EH (cell line): ENCODE results near the gene HSD17B3.
A peak's percentile ranks its signal among the peaks of the same experiment; 100 is the strongest.
"Not testable (repeated sequence)": the region's sequence is repeated elsewhere in the genome, so short reads cannot be mapped to it uniquely, and the experiment has no call there.

Experiments
- DNase-seq: peaks from one replicate; pipeline ENCODE4 v3.0.0-alpha.2; 2015; ENCODE audit warnings: low read depth

Gene HSD17B3

GRCh38 chr9:96236337-96236736 lies 65.6 kb downstream of the HSD17B3 start:
- not testable (repeated sequence) for DNase-seq

DNA sequence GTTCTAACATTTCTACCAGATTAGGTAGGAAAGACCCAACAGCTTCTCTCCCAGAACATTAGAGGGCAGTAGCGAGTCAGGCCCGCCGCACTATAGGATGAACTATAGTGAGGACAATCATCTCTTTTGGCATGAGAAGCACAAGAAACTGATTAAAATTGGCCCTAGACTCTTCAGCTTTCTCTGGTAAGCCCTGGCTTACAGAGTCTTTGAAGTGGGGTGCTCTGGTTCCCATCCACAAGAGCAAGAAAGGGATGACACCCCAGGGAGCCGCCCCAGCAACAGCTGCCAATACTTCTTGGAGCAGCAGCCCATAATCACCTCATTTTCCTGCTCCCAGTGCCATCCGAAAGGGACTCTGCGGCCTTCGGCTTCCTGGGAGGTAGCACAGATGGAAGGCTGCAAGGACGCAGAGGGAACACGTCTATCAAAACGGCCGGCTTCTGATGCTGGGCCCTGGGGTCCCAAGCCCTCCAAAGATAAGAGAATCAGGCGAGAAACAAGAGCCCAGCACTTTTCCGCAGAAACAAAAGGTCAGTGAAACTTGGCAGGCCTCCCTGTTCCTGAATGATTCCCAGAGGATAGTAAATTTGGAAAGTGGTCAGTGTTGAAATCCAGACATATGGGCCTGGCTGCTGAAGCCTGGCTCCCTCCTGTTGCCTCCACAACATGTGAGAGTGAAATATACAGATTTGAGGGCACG lies 69.3 kb downstream of the HSD17B3 start:
- DNase-seq: peak; percentile 63

- DNase-seq: no peak
Observed at GRCh38 chr9:96232164-96232538, 69.8 kb downstream of the HSD17B3 start.

DNA sequence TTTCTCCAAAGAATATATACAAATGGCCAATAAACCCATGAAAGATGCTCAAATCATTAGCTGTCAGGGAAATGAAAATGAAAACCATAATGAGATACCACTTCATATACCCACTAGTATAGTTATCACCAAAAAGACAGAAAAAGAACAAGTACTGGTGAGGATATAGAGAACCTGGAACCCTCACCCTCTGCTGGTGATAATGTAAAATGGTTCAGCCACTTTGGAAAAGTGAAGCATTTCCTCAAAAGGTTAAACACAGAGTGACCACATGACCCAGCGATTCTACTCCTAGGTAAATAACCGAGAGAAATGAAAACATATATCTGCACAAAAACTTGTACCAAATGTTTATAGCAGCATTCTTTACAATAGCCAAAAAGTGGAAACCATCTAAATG lies 72.0 kb downstream of the HSD17B3 start:
- no peak for DNase-seq

GRCh38 chr9:96222132-96222531 lies 79.8 kb downstream of the HSD17B3 start:
- no peak for DNase-seq

- DNase-seq: no peak
Observed at GRCh38 chr9:96219900-96220257, 82.1 kb downstream of the HSD17B3 start.

DNA sequence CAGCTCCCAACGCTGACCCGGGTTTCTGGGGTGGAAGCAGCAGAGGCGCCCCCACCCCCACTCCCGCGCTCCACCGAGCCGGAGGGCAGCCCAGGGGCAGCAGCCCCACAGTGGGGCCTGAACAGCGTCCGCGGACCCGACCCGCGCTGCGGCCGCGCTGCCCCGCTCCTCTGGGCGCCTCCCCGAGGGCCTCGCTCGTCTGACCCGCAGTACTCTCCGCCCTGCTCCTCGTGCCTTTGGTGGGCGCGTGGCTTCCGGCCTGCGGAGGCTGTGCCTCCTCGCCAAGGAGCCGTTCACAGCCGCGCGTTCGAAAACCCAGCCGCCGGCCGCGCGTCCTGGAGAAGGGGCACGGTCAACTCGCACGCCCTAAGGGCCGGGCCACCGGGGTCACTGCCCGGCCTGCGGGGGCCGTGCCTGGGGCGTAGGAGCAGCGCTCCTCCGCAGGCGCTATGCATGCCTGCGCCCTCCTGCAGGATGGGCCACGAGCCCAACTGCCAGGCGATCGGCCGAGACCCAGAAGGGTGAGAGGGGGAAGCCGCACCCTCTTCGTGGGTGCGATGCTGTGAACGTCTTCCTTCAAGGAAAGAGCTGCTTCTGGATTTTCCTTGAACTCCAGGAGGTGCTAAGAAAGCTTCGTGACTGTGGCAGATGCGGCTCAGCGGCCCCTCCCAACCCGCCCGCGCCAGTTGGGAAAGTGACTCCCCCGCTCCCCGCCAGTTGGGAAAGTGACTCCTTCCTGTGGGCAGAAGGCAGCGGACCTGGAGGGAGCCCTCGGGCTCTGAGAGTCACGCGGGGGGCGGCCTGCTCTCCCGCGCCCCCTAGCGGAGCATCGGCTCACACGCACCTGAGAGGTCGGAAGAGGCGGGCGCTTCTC lies 82.7 kb downstream of the HSD17B3 start:
- DNase-seq: peak; percentile 12

DNA sequence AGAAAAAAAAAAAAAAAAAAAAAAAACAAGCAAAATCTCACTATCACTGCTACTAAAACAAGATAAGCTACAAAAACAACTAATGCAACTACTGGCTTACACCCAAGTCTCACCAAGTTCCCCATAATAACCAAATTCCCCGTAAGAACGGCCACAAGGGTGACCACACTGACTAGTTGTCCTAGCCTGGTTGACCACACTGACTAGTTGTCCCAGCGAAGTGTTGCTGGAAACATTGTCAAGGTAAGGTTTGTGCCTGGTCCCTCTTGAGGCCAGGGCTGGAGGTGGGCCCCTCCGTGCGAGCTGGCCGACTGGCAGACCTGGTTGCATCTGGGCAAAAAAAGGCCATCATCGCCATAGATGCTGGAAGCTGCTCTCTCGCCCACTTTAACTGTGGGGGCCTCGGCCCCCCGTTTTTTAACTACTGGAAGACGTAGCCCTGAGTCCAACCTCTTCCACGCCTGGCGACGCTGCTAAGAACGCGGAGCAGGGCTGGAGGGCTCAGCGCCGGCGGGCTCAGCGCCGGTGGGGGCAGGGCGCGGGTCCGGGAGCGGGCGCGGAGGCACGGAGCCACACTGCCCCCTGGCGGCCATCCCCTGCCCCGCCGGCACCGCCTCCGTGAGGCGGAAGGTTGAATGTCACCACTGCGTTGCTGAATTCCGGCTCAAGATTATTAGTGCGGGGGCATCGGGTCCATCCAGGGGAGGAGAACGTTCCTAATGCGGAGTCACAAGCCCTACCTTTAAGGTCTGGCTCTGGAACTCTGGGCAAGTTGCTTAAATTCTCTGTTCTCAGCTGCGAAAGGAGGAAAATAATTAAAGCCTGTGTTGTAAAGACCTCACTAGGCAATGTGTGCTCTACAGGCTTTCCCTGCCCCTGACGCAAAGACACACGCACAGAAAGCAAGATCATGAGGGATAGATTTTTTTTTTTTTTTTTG lies 84.0 kb downstream of the HSD17B3 start:
- DNase-seq: peak; percentile 55

DNA sequence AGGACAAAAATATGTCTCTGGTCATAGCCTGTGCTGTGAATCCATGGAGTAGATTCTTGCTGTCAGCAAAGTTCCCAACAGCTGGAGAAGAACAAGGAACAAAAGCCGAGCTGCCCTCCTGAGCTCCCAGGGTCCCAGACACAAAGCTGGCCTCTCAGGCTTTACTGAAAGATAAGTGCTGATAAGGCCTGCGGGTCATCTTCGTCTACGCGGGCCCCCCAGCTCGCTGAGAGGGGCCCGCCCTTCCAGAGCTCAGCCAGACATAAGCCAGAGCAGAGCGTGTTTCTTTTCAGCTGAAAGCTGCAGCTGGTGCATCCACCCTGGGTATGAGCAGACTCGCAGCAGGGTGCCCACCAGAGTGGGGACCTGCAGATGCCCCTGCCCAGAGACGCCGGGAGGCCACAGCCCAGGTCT lies 84.7 kb downstream of the HSD17B3 start:
- no peak for DNase-seq

DNA sequence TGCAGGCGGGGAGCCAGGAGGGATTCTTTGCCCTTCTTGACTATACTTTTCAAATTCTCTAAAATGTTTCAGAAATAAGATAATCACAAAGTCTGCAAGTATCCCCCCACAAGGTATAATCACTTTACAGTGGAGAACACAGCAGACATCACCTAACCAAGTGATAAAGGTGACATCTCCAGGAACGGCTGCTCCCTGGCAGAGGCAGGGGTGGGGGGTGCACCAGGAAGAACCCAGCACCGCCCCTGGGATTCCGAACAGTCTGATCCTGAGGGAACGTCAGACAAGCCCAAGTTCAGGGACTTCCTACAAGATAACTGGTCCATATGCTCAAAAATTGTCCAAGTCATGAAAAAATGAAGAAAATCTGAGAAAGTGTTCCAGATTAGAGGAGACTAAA lies 85.4 kb downstream of the HSD17B3 start:
- no peak for DNase-seq

GRCh38 chr9:96215841-96216240 lies 86.1 kb downstream of the HSD17B3 start:
- no peak for DNase-seq

DNA sequence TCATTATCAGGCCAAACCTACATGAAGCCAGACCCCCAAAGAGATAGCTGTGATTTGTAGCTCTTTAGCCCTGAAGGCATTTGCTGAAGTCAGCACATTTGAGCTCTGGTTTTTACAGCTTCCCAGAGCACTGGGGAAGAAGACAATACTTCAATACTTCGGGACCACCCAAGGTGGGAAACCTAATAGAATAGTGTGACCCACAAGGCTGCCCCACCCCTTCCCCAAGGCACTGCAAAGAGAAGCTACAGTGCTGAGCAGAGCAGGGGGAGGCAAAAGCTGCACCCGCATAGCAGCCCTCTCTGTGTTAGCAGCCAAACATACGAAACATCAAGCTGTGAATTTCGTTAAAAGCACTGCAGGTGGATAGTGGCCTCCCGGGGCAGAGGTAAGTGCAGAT lies 87.3 kb downstream of the HSD17B3 start:
- no peak for DNase-seq

DNA sequence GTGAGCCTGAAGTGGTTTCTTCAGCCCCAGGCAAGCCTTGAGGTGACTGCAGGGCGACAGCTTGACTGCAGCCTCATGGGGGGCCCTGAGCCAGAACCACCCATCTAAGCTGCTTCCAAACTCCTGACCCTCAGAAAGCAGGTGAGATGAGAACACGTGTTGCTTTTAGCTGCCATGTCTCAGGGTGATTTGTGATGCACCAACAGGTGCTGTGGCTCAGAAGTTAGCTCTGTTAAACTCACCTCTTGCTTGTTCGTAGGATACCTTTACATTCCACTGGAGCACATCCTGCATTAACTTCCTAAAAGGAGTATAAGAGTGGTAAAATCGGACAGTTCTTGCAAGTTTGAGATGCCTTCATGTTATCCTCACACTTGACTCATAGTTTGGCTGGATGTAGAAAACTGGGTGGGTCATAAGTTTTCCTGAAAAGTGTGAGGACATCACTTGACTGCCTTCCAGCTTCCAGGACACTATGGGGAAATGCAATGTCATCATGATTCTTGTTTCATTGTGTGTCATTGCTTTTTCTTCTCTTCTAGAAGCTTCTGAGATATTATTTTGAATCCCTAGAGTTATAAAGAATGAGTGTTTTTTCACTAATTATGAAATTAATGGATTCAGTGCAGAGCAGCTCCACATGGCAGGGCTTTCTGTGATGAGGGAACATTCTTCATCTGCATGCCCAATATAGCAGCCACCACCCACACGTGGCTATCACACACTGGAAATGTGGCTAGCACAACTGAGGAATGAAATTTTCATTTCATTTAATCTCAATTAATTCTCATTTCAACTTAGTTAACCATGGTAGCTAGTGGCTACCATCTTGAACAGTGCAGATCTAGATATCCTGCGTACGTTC lies 92.3 kb downstream of the HSD17B3 start:
- peak; percentile 48 for DNase-seq

DNA sequence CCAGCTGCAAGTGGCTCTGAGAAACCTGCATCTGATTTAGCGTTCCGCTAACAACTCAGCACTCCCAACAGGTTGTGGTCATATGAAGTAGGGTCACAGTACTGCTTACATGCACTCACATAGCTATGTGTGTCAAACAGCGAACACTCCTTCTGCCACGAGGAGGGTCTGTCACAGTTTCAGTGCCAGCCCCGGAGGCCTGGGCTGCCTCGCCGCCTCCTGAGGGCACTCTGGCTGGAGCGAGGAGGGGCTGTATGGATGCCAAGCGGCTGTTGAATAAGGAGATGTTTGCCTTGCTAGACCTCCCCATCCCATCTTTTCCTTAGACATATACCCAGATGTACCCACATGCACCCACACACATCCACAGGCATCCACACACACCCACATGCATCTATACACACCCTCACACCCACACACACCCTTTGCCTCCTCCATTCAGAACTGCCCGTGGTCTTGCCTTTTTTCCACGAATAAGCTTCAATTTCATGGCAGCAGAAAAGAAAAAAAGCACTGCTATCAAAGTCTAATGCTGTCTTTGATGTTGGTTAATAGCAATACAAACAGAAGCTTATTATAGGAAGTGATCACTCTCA lies 95.7 kb downstream of the HSD17B3 start:
- DNase-seq: no peak

DNA sequence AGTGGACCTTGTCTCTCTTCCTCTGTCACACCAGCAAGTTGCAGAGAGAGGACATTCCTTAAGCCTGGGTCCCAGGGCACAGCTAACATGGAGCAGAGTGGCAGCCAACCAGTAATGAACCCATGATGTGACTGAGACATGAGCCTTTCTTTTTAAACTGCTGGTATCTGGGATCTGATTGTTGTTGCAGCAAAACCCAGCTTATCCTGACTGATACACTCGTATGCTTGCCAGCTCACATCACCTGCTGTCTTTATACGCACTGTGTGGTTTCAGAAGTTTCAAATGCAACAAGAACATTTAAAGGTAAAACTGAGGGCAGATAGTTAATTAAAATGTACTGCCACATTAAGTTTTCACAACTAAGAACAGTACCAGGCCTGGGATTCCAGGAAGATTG lies 97.1 kb downstream of the HSD17B3 start:
- no peak for DNase-seq

DNA sequence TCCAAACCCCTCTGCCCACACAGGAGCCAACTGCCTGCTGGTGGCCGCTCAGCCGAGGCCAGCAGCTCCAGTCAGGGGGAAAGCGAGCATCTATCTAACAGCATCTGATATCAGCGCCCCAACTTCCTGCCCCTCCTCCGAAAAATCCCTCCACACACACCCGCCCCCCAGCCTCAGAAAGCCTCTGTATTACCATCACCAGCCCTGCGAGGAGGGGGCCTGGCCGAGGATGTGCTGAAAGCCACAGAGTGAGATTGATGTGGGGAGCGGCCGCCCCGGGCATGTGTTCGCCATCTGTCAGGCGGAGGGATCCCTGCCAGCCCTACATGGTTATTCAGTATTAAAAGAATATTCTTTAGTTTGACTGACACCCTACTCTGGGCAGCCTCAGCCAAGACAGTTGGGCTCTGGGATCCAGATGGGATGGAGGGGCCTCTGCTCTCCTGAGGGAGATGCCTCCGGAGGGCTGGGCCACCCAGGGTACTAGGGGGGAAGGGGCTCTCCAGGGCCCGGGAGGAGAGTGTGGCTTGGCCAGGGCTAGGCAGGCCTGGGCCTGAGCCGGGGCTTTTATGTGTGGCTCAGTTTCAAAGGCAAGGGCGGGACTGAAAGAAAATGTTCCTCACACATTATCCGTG lies 98.0 kb downstream of the HSD17B3 start:
- DNase-seq: no peak

- DNase-seq: no peak
Observed at GRCh38 chr9:96202971-96203780, 98.8 kb downstream of the HSD17B3 start.

GRCh38 chr9:96201140-96201539 lies 100.8 kb downstream of the HSD17B3 start:
- DNase-seq: no peak

DNA sequence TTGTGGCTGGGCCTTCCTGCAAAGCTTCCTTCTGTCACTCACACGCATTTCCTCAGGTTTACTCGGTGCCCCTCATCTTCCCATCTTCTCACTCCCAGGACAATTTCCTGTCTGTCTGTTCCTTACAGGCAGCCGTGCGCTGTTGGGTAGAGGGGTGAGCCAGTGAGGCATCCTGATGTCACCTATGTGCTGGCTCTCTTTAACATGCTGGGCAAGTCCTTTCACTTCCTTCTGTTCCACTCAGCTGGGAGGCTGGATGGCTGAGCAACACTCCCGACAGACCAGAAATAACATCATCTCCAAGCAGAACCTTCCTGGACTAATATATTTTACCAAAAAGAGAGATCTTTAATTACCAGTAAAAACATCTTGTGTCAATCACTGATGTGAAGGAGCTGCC lies 103.0 kb downstream of the HSD17B3 start:
- no peak for DNase-seq

DNA sequence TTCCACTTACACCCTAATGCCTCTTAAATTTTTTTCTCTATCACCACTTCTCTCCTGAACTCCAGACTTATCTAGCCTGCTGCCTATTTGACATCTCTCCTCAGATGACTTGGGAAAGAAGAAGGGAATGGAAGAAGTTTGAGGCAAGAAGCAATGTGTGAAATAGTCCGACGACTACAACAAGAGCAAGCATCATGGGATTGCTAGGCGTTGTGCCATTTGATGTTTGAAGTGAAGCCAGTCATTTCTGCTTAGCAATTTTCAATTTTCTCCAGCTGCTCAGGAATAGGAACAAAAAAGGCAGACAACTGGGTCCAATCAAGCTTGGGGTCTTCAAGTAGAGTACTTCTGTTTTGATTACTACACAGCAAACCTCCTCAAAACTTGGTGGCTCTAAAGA lies 106.4 kb downstream of the HSD17B3 start:
- DNase-seq: no peak
